GM10266 (cell line): ENCODE results near the gene DISC1.

Experiments
- DNase-seq: peaks from one replicate; pipeline ENCODE4 v3.0.0; 2012; ENCODE audit errors: extremely low spot score
- TF ChIP-seq, protein P1 (sequence below): IDR thresholded peaks from 2 replicates; pipeline ENCODE4 v1.5.1; 2012; ENCODE audit warnings: mild to moderate bottlenecking, low read depth; ENCODE audit not compliant: control insufficient read depth, insufficient read depth; ENCODE audit errors: missing control alignments

DISC1 gene

GRCh38 chr1:231729544-231729943, 103.0 kb downstream of the DISC1 start:
- DNase-seq, result no peak
- TF ChIP-seq, protein P1, sequence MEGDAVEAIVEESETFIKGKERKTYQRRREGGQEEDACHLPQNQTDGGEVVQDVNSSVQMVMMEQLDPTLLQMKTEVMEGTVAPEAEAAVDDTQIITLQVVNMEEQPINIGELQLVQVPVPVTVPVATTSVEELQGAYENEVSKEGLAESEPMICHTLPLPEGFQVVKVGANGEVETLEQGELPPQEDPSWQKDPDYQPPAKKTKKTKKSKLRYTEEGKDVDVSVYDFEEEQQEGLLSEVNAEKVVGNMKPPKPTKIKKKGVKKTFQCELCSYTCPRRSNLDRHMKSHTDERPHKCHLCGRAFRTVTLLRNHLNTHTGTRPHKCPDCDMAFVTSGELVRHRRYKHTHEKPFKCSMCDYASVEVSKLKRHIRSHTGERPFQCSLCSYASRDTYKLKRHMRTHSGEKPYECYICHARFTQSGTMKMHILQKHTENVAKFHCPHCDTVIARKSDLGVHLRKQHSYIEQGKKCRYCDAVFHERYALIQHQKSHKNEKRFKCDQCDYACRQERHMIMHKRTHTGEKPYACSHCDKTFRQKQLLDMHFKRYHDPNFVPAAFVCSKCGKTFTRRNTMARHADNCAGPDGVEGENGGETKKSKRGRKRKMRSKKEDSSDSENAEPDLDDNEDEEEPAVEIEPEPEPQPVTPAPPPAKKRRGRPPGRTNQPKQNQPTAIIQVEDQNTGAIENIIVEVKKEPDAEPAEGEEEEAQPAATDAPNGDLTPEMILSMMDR, result no peak

DNA sequence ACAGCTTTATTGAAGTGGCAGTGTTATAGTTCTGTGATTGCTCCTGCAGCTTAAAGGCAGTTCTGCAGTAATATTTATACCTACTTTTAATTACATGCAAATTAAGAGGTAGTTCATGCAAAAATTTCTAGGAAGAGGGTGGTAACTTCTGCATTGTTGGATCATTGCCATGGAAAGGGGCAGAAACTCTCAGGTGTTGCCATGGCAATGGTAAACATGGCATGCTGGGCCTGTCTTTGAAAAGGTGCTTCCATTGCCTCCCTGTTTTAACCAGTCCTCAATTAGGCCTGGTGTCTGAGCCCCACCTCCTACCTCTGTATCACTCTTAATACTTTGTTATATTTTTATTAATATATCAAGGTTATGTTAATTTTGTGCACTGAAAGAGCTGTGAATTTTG, 104.7 kb downstream of the DISC1 start:
- TF ChIP-seq, protein P1, result no peak
- no peak for DNase-seq

DNA sequence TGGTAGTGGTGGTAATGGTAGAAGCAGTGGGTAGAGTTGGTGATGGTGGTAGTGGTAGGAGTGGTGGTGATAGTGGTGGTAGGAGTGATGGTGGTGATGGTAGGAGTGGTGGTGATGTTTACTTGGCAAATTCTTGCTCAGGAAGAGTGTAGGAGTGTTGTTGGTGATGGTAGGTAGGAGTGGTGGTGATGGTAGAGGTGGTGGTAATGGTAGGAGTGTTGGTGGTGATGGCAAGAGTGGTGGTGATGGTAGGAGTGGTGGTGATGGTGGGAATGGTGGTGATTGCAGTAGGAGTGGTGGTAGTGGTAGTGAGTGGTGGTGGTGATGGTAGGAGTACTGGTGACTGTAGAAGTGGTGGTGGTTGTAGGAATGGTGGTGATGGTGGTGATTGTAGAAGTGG, 106.5 kb downstream of the DISC1 start:
- TF ChIP-seq, protein P1, result no peak
- no peak for DNase-seq

- TF ChIP-seq, protein P1, result no peak
- DNase-seq, result no peak
These were observed 107.1 kb downstream of the DISC1 start for GRCh38 chr1:231733672-231734071.

- no peak for DNase-seq
- TF ChIP-seq, protein P1, result no peak
These were observed 107.8 kb downstream of the DISC1 start for GRCh38 chr1:231734417-231734816.

DNA sequence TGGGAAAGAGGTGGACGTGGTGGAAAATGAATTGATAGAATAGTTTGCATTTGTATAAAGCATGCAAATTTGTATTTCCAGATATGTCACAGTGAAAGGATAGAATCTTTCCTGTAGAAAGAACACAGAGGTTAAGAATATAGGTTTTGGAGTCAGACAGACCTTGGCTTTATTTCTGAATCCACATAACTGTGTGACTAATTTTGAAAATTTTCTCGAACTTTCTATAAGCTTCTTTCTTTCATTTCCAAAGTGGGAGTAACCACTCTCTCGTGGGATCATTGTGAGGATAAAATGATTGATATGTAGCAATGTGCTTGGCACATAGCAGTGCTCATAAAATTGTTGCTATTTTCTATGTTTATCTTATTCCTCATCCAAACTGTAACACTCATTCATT, 108.8 kb downstream of the DISC1 start:
- no peak for DNase-seq
- TF ChIP-seq, protein P1, result no peak

GRCh38 chr1:231735941-231736340, 109.4 kb downstream of the DISC1 start:
- no peak for DNase-seq
- TF ChIP-seq, protein P1, result no peak

GRCh38 chr1:231736464-231736863, 109.9 kb downstream of the DISC1 start:
- DNase-seq, result no peak
- TF ChIP-seq, protein P1, result no peak
